Effector CD4-positive, alpha-beta T cell (primary cell): ENCODE data around the gene LCORL.
"Not testable (repeated sequence)": the region's sequence is repeated elsewhere in the genome, so short reads cannot be mapped to it uniquely, and the experiment has no call there.

Source experiments
- DNase-seq: peaks from one replicate; pipeline ENCODE4 v3.0.0-alpha.2; 2020

The LCORL gene

DNA sequence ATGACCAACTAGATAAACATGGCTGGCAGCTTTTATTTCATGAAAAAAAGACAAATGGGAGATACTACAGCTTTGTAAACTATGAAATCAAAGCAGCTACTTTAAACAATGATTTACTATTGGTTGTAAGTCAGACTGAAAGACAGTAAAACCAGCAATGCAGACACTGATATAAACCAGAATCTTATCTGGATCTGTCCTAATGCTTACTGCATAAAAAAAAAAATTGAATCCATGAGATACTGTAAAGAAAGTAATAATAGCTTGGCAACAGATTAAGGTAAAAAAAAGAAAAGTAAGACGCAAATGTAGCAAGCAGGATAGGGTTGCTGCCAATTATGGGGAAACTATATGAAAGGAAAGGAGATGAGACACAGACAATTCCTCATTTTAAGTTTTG lies 7.3 kb downstream of the LCORL start:
- DNase-seq = no peak

DNA sequence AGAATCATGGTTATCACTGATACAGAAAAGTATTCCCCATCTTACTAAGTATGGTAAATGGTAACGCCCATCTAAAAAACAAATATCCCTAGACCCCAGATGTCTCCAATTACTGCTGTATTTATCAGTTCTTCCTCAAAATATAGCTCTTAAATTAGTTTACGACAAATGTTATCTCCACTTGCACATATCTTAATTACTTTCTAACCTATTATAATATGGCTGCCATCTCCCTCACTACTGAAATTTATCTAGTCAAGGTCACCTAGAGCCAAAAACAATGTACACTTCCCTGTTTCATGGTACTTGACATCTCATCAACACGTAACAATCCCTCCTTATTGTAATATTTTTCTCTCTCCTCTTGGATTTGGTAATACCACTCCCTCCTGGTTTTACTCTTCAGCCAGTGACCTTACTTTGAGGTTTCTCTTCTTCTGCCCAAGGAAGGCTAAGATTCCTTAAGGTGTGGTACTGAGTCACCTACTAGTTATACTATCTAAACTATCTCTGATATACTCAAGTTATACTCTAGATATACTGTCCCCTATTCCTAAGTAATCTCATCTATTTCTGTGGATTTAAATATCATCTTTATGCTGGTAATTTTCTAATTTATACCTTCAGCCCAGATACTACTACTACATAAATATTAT lies 8.6 kb downstream of the LCORL start:
- no peak for DNase-seq

DNA sequence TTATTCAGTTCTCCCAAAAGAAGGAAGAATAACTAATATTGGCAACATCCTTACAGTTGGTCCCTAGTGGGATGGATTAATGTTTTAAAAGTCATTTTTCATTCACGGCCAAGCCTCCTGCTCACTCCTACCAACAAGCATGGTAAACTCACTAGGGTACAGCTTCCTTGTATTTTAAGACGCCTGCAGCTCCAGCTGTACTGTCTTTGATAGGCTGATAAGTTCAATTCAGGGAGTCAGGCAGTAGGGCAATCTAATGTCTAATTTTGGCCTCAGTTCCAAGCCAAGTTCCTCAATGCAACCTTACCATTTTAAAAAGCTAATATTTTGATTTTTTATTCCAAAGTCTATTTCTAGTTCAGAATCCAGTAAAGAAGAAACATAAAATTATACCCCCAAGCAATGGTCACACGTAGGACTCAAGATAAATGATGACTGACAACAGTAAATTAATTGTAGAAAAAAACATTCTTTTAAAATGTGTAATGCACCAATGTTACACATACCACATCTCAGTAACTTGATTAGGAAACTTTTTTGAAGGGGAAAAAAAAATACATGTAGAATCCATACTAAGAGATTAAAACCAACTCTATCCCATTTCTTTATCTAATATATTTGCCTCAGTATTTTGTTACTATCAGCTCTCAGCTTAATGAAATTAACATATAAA lies 9.3 kb downstream of the LCORL start:
- no peak for DNase-seq

DNA sequence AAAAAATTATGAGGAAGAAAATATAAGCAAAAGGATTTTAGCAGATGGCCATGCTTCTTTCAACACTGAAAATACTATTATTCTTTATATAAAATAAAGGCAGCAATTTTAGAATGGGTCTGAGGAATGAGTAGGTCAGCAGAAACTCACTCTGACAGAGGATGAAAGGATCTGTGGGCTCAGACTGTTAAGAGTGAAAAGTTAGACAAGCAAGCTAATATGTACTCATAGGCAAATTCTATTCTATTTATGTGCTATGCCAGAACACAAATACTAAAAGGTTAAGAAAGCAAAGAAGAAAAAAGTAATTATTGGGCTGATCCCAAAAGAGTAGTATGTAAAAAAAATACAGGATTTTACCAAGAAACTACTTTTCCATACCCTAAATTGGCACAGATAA lies 13.9 kb downstream of the LCORL start:
- no peak for DNase-seq

DNA sequence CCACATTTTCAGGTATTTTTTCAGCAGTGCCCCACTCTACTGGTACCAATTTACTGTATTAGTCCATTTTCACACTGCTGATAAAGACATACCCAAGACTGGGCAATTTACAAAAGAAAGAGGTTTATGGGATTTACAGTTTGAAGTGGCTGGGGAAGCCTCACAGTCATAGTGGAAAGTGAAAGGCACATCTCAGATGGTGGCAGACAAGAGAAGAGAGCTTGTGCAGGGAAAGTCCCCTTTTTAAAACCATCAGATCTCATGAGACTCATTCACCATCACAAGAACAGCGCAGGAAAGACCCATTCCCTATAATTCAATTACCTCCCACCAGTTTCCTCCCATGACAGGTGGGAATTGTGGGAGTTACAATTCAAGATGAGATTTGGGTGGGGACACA lies 15.1 kb downstream of the LCORL start:
- DNase-seq = not testable (repeated sequence)

DNA sequence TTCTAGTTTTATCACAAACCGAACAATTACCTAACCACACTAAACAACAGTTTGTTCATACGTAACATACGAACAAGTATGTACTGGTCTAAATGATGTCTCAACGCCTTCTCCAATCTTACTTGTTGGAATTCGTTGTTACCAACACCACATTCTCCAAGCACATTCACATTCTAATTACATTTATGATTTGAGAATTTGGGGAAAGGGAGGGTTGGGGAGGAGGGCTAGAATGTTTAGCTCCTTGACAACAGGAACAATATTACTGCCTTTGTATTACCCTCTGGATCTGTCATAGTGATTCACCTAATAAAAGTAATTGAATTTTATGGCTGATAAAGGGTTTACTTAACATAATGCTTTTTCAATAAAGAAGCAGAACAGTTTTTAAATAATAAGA lies 24.4 kb downstream of the LCORL start:
- DNase-seq = no peak

DNA sequence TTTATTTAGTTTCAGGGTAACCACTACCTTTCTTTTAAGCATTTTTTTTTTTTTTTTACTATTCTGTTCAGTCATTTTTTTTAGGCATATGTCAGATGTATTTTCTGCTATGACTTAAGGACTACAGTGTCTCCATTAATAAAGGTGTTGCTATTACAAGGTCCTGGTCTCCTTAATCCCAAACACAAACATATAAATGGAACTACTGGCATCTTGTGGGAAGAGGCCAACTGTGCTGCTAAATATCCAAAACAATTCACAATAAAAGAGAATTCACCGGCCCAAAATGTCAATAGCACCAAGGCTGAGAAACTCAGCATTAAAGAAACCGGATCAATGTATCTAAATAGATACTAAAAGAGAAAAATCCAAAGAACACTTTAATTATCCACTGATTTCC lies 26.4 kb downstream of the LCORL start:
- DNase-seq = no peak

DNA sequence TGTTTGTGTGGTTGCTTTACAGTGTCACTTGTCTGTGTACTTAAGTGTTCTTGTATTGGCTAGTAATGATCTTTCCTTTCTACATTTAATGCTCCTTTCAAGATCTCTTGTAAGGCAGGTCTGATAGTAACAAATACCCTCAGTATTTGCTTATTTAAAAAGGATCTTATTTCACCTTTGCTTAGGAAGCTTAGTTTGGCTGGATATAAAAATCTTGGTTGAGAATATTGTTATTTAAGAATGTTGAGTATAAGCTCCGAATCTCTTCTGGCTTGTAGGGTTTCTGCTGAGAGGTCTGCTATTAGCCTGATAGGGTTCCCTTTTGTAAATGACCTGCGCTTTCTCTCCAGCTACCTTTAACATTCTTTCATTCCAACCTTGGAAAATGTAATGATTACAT lies 35.7 kb downstream of the LCORL start:
- no peak for DNase-seq

DNA sequence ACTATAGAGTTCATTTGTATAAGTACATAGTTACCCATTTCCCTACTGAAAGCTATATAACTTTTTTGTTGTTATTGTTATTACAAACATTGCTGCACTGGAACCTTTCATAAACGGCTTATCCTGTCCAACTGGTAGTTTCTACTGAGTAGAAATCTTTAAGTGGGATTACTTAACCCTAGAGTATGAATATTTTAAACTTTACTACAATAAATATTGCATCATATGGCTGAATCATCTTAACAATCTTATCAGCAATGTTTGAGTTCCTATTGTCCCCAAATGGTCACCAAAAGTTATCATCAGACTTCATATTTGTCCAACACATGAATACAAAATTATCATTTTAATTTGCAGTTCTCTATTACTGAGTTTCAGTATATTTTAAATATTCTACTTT lies 40.5 kb downstream of the LCORL start:
- DNase-seq = no peak

DNA sequence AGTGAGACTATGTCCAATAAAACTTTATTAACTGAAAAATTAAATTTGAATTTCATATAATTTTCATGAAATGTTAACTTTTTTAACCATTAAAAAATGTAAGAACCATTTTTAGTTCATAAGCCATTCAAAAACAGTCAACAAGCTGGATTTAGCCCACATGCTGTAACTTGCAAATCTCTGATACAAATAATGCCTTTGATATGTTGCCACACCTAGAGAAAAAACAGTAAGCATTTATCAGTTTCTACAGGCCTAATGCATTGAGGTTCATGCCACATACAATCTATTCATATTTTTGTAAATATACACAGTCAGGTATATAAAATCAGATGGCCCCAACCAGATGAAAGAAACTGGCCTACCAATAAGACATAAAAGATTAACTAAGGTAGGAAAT lies 52.8 kb downstream of the LCORL start:
- DNase-seq = no peak

DNA sequence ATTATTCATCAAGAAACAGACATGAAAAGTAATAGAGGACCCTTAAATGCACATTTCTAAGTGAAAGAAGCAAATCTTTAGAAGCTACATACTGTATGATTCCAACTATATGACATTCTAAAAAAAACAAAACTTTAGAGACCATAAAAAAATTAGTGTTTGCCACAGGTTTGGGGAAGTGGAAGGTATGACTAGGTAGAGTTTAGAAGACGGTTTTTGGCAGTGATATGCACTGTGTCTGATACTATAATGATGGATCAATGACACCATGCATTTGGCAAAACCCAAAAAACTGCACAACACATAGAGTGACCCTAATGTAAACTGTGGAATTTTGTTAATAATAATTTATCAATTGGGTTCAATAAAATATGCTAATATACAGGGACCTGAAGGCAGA lies 54.5 kb downstream of the LCORL start:
- no peak for DNase-seq

DNA sequence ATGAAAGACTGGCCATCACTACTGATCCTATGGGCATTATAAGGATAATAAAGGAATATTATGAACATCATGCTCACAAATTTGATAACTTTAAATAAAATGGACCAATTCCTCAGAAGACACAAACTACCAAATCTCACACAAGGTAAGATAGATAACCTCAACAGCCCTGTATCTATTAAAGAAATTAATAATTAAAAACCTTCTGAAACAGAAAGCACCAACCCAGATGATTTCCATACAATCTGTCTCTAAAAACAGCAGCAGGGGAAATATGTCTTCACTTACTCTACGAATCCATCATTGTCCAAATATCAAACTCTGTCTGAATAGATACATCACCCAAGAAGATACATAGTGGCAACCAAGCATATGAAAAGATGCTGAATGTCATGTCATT lies 55.2 kb downstream of the LCORL start:
- no peak for DNase-seq

DNA sequence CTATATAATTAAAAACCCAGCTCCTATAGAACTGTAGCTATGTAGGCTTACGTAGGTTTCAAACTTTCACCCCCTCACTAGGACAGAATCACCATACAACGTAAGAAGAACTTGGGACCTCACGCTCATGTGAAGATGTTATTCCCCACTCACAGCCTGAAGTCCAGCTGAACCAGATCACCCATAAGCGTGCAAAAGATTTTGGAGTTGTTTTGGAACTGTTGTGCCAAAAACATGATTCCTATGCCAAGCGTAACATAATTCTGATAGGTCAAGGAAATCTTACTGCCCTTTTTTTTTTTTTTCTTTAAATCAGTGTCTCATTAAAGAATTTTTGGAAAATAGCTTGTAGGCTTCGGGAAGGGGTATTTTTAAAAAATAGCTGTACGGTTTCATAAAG lies 57.0 kb downstream of the LCORL start:
- no peak for DNase-seq

DNA sequence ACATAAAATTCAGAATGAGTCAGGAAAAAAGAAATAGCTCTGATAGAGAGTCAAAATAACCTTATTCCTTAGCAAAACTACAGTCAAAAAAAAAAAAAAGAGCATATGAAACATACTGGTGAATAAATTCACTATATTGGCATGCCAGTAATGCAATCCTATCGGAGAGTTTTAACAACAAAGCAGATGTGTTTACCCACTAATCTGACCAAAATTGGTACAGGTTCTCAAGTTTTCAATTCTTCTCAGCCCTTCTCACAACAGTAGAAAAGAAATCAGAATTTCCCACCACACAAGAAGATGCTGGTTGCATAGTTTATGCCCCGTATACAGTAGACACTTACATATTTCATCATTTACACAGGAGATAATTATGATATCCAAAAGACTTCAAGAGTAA lies 59.4 kb downstream of the LCORL start:
- no peak for DNase-seq

DNA sequence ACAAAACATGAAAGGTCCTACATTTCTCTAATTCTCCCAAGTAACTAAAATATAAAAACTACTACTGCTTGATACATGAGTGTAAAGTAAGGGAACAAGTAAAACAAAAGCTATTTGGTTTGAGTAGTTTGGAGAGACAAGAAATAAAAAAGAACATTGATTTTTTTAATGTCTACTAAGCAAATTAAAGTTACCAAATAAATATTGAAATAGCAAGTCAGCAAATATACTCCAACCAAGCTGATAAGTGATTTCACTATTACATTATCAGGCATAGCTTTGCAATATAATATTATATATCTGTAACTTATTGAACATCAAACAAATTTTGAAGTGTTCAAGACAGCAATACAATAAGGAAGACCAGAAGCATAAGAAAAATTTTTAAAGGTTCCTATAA lies 60.3 kb downstream of the LCORL start:
- DNase-seq = no peak

DNA sequence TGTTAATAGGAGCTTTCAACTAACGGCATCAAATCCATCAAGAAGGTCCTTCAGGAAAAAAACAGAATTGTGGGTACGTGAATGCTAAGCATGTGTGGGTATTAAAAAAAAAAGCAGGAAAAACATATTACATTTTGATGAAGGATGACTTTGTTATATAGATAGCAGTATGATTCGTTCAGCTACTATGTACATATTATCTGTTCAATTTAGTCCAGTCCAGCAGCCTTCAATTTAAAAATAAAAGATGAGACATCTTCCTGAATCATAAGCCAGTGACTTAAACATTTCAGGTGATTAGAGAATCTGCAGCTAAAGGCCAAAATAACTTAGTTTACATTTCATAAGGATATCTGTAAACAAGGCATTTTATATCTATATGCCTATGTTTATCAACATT lies 63.4 kb downstream of the LCORL start:
- DNase-seq = no peak

DNA sequence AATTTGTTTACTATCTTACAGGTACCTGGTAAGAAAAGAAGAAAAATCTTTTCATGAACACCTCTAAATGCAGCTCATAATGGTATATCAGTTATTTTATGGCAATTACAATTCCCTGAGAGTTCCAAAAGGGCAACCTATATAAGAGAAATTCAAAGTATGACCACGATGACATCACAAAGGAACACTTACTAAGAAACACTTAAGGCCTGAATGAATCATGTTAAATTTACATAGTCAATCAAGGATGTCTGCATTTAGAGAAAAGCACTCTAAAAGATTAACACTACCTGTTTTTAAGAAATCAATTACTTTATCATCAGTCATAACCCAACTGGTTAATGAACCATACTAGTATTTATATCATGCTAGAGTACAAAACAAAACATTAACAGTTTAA lies 63.9 kb downstream of the LCORL start:
- DNase-seq = no peak

DNA sequence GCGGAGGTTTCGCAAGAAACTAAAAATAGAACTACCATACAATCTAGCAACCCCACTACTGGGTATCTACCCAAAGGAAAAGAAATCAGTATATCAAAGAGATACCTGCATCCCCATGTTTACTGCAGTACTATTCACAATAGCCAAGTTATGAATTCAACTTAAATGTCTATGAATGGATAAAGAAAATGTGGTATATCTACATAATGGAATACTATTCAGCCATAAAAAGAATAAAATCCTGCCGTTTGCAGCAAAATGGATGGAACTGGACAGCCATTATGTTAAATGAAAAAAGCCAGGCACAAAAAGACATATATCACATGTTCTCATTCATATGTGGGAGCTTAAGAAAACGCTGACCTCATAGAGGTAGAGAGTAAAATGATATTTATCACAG lies 65.3 kb downstream of the LCORL start:
- DNase-seq = no peak

DNA sequence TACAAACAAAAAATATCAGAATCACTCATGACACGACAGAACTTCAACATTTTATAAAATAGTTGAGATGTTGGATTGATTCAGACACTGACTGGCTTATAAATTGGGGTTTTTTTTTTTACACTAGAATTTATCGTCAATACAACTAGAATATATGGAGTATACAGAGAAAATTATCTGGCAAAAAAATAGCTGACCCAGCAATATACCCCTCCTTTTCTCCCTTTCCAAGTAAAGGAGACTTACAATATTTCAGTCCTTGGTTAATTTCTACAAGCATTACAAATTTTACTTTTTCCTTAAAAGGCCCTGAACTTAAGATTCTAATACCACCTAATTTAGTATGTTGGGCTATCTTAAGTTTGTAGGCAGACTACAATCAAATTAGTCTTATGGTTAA lies 76.3 kb downstream of the LCORL start:
- no peak for DNase-seq

DNA sequence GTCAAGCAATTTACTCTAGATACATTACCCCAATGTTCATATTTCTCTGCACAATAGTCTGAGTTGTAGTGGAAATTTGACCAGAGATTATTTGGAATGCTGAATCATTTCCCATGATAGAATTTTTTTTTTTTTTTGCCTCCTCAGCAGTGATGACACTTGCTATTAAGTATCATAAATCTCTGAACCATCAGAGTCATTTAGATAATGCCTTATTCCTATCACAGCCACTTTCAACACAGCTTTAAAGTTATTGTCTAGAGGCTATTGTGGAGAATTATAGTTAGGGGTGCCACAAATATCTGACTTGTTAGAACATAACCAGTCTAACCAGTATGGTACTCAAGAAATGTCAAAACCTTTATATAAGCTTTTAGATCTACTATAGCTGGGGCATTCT lies 79.8 kb downstream of the LCORL start:
- DNase-seq = no peak

DNA sequence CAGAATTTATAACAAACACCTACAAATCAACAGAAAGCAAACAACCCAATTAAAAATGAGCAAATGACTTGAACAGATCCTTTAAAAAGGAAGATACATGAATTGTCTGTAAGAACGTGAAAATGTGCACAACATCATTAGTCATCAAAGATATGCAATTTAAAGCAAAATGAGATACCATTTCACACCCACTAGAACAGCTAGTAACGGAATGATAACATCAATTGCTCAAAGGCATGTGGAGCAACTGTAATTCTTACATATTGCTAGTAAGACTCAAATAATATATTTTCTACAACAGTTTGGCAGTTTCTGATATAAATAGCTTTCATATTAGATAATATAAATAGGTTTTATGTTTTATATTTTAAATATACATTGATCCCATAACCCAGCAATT lies 82.5 kb downstream of the LCORL start:
- no peak for DNase-seq

DNA sequence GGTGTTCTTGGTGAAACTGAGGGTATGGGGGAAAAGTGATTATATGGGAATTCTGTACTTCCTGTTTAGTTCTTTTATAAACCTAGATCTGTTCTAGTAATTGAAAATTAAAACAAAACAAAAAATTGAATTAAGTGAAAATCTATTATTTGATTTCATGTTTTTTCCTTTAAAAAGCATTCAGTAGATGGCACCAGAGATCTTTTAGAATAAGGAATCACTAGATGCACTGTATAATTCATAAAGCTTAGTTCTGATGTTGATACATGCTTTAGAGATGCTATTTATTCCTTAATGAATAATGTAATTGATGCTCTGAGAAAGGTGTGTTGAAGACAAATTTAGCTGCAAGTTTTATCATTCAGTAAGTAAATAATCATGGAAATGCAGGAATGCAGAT lies 87.3 kb downstream of the LCORL start:
- no peak for DNase-seq

DNA sequence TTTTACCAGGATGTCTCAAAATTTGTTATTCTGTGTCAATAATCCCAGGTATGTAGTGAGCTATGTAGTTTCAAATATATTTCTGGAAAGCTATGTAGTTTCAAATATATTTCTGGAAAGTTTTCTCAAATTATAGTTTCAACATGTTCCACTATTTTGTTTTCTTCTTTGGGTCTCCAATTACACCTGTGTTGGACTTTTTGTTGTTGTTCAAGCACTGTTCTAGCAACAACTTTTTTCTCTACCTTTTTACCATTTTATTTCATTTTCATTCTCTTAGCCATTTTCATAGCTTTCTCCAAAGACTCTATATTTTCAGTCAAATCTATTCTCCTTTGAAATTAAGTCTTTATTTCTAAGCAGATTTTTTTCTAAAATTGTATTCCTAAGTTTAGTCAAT lies 88.4 kb downstream of the LCORL start:
- no peak for DNase-seq

DNA sequence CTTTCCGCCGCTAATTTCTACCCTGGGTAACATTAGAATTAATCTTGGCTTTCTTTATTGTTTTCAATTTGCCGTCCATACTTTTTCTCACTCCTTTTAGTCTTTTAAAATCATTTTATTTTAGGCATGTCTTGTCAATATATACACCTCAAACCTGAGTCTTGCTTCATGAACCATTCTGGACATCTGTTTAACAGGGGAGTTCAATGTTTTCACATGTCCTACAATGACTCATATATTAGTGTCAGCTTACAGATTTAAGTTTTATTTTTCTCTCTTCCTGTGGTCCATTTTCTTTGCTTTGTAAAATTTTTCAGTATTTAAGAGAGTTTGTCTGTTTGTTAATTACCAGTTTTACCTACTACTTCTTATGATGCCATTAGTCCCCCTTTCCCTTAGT lies 89.5 kb downstream of the LCORL start:
- DNase-seq = no peak

DNA sequence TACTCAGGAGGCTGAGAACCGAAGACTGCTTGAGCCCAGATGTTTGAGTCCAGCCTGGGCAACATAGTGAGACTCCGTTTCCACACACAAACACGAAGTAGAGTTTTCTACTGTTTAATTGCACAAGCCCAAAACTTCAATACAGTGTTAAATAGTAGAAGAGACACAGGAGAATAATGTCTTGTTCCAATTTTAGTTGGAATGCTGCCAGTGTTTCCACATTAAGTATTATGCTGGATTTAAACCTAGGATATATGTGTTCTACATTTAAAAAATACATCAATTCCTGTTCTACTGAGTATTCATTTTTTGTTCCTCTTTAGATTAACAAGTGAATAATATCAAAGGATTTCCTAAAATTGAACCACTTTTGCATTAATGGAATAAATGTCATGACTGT lies 91.3 kb downstream of the LCORL start:
- DNase-seq = no peak
